ENCODE results near the gene AHSG.

AHSG gene

DNA sequence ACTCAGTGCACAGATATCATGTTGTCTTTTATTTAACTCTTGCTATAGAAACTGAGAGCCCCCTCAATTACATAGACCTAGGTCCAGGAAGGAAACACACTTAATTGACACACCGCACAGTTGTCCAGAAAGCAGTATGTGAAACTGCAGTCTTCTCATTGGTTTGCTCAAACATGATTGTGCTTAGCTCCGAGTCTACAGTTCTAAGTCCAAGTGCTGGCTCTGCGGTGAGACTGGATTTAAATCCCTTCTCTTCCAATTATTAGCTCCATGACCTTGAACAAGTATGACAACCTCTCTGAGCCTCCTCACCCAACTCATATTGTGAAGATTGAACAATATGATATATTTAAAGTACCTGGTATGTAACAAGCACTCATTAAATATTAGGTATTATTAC lies 19.0 kb upstream of the AHSG start:
- DNase-seq = no peak

DNA sequence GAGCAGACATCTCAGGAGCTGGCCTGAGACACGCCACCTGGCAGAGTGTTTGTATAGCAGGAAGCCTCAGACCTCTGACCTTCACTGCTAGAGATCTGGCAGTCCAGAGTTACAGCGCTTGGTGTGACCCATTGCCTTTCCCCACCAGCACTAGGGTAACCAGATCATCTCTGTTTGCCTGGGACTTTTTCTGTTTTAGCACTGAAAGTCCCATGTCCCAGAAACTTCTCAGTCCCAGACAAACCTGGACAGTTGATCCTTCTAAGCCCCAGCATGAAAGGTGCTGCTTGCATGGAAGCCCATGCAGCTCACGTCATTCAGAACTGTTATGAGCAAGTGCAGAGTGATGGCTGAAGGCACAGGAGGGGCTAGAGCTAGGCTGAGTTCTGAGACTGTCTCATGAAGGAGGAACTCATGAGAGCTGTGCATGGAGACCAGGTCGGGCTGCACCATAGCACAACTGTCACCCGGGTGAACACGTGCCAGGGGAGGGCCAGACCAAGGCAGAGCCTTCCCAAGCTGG lies 18.2 kb upstream of the AHSG start:
- DNase-seq = no peak

DNA sequence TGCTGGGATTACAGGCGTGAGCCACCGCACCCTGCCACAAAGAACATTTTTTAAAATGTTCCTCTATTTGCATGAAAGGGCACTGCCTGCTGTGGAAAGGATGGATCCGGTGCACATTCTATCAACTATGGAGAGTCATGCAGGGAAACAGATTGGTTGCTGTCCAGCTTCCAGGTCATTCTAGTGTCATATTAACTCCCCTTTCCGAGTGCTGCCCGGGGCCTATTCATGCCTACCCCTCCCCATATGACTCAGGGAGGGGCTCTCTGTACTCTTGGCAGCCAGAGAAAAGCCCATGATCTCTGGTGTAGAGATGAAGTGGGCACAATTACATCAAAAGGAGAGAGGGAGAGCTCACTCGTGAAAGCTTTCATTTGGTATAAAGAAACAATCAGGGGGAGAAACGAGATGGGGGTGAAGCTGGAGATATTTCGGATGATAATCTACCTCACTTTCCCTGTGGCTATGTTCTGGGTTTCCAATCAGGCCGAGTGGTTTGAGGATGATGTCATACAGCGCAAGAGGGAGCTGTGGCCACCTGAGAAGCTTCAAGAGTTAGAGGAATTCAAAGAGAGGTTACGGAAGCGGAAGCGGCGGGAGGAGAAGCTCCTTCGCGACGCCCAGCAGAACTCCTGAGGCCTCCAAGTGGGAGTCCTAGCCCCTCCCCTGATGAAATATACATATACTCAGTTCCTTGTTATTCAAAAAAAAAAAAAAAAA lies 16.1 kb upstream of the AHSG start:
- no peak for DNase-seq

DNA sequence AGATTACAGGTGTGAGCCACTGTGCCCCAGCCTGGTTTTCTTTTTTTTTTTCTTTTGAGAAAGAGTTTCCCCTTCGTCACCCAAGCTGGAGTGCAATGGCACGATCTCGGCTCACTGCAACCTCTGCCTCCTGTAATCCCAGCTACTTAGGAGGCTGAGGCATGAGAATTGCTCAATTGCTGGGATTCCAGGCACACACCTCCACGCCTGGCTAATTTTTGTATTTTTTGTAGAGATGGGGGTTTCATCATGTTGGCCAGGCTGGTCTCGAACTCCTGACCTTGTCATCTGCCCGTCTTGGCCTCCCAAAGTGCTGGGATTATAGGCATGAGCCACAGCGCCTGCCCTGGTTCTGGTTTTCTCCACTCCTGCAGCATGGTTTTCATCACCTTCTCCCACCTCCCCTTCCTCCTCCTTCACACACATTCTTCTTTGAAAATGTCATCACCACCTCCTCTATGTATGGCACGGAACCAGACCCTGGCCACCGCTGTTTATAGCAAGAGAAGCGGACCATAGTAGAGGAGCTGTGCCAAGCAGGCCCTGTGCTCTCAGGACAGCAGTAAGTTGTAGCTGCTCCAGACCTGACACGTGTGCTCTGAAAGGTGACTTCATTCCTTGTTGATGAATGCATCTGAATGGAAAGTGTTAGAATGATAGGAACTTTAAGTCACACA lies 14.6 kb upstream of the AHSG start:
- no peak for DNase-seq

DNA sequence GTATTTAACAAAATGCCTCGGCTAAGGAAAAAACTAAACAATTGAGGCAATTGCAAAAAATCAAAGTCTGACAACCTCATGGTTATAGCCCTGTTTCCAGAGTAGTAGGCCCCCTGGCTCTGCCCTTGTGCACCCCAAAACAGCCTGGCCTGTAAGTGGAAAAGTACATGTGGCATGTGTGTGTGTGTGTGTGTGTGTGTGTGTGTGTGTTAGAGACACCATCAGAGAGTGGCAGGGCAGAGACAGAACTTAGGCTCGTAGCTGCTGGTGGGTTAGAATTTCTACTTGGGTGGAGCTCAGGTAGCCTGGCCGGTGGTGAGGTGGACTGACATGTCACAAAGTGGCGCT lies 14.1 kb upstream of the AHSG start:
- DNase-seq = no peak

DNA sequence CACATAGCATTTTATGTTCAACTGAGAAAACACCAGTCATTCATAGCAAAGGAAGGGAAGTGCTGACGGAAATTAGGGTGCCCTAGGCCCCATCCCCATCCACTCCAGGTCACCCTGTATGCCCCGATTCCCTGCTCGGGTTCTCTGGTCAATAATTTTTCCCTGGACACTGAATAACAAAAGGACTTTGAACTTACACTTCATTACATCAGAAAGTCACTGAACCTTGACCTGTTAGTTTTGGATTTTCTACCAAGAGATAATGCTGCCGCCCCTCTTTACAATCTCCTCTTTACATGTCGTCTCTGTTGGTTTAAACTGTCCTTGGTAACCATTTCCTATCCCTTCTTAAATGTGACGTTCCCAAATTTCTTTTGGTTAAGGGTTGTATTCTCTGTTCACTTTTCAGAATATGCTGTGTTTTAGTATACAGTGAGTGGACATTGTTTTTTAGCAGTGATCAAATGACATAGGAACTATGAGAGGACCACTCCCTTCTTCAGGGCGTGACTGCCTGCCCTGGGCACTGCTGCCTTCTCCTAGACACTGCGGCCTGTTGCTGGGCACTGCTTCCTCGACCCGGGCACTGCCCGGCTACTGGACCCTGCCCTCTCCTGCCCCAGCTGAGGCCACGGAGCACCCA lies 13.6 kb upstream of the AHSG start:
- DNase-seq = no peak

DNA sequence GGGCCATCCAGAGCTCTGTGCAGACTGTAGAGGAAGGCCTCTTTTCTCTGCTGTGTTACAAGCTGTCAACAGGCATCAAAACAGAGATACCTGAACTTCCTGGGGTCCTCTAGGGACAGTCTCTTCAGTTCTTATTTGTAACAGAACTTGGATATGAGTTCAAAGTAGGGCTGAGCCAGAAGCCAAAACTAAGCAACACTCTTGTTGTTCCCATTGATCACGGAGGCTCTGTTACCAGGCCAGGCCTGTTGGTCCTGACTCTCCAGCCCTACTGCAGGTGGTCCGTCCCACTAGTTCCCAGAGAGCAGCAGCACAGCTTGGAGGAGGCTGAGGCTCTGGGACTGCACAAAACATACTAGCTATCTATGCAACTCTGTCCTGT lies 13.1 kb upstream of the AHSG start:
- DNase-seq = no peak

DNA sequence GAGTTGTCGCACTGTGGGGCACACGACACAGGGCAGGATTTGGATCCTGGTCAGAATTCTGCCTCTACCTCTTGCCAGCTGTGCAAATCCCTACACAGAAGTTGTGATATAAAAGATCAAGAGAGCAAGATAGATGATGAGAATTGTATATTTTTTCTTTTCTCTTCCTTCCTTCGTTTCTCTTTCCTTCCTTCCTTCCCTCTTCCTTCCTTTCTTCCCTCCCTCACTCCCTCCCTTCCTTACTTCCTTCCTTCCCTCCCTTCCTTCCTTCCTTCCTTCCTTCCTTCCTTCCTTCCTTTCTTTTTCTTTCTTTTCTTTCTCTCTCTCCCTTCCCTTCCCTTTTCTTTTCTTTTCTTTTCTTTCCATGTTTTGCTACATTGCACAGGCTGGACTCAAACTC lies 12.0 kb upstream of the AHSG start:
- no peak for DNase-seq

DNA sequence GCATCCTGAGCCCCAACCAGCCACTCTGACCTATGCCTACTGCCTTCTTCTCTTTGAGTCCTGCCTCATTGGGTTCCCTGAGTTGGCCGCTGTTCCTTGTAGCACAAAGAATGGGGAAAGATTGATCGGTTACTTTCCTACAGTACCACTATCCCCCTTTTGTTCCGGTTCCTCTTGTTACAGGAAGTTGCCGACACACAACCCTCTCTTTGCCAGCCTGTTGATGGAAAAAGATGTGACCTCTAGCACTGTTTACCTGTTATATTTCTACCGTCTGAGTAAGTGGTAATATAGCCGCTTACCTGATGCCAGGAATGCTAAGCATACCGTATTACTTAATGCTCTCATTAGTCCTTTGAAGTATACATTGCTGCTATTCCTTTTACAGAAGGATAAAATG lies 9.7 kb upstream of the AHSG start:
- DNase-seq = no peak

DNA sequence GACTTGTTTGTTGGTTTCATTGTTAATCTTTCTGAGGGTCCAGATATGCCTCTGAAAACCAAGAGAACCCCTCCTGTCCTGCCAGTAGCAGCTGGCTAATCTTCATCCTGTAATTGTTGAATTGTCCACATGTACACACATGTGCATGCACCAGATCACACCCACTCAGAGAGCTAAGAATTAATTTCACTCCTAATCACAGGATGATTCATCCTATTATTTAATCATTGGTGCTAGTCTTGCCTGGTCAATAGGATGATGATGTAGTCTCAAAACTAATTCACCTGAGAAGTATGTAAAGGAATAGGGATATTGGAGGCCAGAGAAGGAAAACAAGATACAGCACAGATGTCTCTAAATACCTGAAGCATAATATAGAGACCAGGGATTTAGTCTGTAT lies 7.8 kb upstream of the AHSG start:
- no peak for DNase-seq

DNA sequence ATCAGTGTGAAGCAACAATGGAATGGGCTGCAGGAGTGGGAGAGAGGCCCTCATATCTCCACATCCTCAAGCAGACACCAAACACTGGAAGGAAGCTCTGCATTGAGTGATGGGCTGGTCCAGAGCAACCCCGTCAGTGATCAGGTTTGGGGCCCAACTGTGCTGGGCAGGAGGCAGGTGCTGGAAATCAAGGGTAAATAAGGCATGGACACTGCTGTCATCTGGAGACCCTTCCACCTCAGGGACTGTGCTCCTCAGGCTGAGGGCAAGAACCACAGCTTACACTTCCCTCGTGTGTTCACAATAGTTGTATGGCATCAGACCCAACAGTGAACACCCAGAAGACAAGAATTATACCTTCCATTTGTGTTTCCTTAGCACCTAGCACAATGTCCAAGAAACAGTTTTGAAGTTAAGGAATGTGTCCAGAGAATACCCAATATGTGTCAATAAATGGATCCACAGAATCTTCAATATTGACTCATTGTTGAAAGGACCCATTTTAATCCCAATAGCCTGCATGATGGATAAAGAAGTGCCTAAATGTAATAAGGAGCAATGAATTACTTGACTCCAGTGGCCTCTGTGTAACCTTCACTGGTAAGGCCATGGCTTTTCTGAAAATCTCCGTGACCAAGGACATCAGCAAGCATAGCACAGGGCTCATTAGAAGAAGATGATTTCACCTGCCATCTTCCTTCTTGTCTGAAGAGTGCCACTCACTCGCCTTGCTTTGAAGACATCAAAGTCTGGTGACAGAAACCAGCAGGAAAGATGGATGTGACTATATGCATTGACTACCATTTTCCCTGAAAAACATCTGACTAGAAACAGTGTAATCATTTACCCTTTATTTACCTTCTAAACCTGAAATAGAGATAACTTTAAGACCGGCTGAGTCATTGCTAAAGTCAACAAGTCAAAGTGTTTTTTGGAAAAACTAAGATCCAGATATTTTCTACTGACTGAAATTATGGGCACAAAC lies 7.0 kb upstream of the AHSG start:
- DNase-seq = no peak

DNA sequence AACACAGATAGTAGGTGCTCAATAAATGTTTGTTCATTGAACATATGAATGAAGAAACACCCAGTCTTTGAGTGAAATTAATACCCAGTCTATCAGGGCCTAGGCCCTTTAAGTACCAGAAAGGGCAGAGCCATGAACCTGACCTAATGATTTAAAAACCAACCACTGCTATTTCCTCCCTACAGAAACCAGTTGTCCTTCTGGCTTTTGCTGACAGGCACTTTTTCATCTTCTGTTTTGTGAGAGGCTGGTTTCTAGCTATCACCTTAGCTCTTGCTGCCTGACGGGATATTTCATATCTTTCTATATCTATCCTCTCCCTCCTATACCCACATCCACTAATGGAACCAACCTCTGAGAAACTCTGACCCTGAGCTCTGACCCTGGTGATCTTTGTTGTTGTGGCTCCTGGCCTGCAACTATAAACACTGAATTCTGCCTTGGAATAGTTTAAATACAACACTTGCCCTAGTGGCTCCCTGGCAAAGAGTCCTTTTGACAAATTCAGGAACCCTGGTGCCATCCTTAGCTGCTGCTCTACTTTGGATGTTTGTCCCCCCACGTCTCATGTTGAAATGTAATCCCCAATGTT lies 4.1 kb upstream of the AHSG start:
- DNase-seq = no peak

DNA sequence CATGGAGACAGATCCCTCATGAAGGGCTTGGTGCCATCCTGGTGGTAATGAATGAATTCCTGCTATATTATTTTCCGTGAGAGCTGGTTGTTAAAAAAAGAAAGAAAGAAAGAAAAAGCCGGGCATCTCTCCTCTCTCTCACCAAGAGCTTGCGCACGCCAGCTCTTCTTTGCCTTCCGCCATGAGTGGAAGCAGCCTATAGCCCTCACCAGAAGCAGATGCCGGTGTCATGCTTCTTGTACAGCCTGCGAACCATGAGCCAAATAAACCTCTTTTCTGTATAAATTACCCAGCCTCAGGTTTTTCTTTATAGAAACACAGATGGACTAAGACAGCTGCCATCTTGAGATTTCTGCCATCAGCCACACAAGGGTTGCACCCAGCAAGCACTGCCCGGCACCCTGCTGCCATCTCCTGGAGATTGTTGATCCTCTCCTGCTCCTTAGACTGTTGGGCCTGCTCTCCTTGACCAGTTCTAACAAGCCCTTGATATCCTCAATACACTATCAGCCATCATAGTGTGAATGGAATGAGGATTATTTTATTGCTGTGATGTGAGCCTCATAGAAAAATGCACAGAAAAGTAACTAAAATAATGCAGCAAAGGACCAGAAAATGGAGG lies 3.5 kb upstream of the AHSG start:
- DNase-seq = peak; percentile 40

DNA sequence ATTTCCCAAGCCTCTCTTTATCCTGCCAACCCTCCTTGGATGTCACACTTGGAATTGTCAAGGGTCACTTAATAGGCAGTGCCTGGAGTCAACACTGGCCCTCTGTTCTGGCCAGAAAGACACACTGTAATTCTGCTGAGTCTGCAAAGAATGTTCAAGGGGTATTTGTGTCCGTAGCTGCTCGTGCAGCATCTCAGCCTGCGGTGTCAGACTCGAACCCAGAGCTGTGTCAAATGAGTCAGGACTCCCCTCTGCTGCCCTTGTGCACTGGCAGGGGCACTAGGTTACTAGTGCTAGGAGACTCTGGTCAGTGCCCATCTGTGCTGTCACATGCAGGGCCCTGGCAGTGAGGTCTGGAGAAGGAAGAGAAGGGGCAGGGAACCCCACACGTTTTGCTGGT lies 795 bp upstream of the AHSG start:
- no peak for DNase-seq

DNA sequence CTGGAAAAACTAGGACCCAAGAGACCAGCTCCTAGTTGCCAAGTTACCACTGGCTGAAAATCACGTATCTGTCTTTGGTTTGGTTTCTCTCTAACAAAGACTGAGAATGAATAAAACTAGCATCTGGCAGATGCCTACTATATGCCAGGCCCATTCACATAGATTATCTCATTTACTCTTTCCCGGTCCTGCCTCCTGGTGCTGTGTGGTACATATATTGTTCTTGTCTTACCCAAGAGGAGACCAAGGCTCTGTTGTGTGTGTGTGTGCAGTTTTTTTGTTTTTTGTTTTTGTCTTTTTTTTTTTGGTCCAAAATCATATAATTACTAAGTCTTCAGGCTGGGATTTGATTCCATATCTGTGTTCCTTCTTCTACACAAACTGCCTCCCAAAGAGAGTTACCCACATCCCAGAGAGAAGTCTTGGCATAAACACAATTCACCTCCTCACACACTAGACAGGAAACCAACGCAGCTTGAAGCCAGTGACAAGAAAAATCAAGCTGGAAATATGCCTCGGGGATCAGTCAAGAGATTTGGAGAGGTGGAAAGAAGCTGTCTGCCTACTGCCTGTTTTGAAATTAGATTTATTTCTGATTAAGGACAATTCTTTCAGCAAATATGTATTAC lies 891 bp downstream of the AHSG start:
- DNase-seq = no peak

DNA sequence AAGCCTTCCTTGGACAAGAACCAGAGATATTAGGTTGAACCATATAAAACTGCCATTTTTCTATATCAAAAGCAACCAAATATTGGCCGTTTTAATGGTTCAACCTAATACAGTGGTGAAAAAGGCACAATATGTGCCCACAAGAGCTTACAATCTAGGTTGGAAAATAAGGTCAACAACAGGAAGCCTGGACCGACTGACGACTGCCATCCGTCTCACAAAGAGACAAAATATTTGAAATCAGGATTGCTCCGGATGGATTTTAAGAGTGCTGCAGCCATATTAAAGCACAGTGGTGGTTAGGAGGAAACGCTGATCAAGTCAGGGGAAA lies 1.4 kb downstream of the AHSG start:
- DNase-seq = no peak

DNA sequence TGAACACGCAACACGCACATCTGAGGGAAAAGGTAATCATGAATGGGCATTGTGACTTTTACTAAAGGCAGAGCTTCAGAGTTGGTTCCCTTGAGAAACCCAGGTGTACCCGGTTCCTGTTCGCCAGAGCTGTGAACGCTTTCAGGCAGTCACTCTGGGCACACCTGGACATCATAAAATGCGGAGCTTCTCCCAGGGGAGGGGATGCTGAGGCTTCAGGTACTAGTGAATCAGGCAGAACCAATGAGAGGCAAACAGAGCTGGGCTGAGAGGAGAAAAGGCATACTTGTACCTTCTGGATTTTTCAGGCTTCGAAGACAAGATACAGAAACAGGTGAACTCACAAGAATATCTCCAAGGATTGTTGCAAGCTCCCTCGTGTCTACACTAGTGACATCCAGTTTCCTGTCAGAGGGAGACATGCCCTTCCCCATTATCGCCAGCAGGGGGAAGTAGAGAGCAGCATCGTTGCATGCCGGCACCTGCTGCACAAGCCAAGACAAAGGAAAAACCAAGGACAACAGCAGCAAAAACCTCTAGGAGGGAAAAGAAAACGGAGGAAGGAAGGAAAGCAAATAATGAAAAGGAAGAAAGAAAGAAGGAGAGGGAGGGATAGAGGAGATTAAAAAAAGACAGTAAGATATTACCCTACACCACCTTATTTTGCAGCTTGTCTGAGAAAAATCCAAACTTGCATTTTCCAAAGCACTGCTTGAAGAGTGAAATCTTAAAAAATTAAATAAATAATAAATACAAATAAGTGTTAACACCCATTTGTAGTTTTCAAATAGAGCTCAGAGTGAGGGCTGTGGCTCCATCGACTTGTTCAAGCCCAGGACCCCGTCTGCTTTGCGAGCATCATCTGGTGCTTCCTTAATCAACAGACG lies 2.0 kb downstream of the AHSG start:
- peak; percentile 85 for DNase-seq

DNA sequence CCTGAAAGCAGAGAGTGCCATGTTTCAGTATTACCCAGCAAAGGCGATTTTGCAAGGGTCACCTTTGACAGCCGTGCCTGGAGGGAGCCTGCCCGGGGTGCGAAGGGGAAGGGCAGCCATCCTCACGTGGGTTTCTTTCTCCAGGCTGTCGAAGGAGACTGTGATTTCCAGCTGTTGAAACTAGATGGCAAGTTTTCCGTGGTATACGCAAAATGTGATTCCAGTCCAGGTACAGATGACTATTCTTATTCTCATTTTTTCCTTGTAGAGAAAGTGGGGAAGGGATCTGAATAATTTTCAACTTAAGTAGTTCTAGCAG lies 3.4 kb downstream of the AHSG start:
- no peak for DNase-seq

DNA sequence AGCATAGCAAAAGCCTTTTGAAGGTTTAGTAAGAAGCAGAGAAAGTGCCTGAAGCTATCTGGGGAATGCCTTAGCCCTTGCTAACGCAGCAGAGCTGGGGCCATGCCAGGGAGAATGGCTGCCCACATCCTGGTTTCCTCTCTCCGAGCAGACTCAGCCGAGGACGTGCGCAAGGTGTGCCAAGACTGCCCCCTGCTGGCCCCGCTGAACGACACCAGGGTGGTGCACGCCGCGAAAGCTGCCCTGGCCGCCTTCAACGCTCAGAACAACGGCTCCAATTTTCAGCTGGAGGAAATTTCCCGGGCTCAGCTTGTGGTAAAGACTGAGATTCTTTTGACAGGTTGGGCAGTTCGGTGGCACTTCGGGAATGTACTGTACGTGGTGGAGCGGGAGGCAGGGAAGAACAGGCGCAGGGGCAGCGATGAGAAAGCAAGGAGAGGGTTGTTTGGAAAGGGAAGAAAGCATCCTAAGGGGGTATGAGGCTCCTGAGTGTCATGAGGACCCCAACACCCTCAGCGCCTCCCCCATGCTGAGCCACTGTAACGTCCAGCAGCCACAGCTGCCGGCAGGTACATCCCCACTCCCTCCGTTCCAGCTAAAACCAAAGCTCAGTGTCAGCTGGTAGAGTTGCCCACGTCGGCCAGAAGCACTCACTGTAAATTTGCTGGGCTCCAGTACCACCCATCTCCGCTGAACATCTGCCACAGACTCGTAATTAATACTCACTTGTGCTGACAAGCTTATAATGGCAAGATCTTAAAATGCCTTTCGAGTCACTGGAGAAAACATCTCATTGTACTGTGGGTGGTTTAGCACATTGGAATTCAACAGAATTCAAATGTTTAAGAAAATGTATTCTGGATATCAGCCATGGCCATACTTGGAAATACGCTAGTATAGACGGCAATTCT lies 4.4 kb downstream of the AHSG start:
- DNase-seq = peak; percentile 94

Data from hematopoietic multipotent progenitor cell treated with erythropoietin and hydrocortisone succinate and interleukin-3 and kit ligand, for 4 days (in vitro differentiated cells).